ENCODE data around the gene OSBPL1A. TPM values are rescaled to one million over a fixed set of nuclear protein-coding genes. Genes with fewer than 3 reads are reported as not detected.

OSBPL1A gene
- total and polyA plus RNA-seq, 4 donors, result 12.6 to 38.8 (median 26.0) TPM

- Histone ChIP-seq H3K9me3 (ENCODE audit: control insufficient read depth in 4 of 4, insufficient read depth in 3 of 4, low read length in 3 of 4) (no peaks in the 10 kb centered on the region), H3K36me3 (ENCODE audit: control insufficient read depth in 4 of 4, insufficient read depth in 4 of 4, low read length in 4 of 4) (peaks cover 0 to 15% (median 9%) of the 10 kb centered on the region in 4 donors), H3K4me1 (ENCODE audit: control insufficient read depth in 5 of 5, insufficient read depth in 5 of 5, low read length in 5 of 5) (peaks cover 0 to 2% (median 0%) of the 10 kb centered on the region in 5 donors), H3K27ac (ENCODE audit: low read depth in 1 of 2, low read length in 1 of 2) (no peak overlapping the region), H3K9ac (ENCODE audit: insufficient read depth in 1 of 2, low read length in 2 of 2) (no peak overlapping the region), H3K4me3 (no peak overlapping the region), H3K27me3 (ENCODE audit: control insufficient read depth in 3 of 3, insufficient read depth in 3 of 3, low read length in 2 of 3) (no peaks in the 10 kb centered on the region)
- ATAC-seq (ENCODE audit: insufficient read depth, low FRiP score), result no peak
- no peak for TF ChIP-seq CTCF (IDR thresholded peaks at IDR 0.05; ENCODE audit: control extremely low read depth, extremely low read depth)
- 52 to 82% methylated on average over 2 of the region's 2 CpGs for WGBS, 2 donors
- DNase-seq, result no peak
These were observed 267.1 kb downstream of the OSBPL1A start for GRCh38 chr18:24130494-24130893.

- H3K36me3 ChIP-seq (ENCODE audit: control insufficient read depth in 4 of 4, insufficient read depth in 4 of 4, low read length in 4 of 4), result peaks cover 0 to 18% (median 9%) of the 10 kb centered on the region in 4 donors
- ATAC-seq (ENCODE audit: insufficient read depth, low FRiP score), result no peak
- no peaks in the 10 kb centered on the region for H3K9me3 ChIP-seq (ENCODE audit: control insufficient read depth in 4 of 4, insufficient read depth in 3 of 4, low read length in 3 of 4)
- no peaks in the 10 kb centered on the region for H3K27me3 ChIP-seq (ENCODE audit: control insufficient read depth in 3 of 3, insufficient read depth in 3 of 3, low read length in 2 of 3)
- TF ChIP-seq CTCF (IDR thresholded peaks at IDR 0.05; ENCODE audit: control extremely low read depth, extremely low read depth), result no peak
- WGBS, 2 donors, result 89 to 98% methylated on average over 4 of the region's 4 CpGs
- no peak overlapping the region for H3K4me3 ChIP-seq
- peaks cover 0 to 2% (median 0%) of the 10 kb centered on the region in 5 donors for H3K4me1 ChIP-seq (ENCODE audit: control insufficient read depth in 5 of 5, insufficient read depth in 5 of 5, low read length in 5 of 5)
- no peak for DNase-seq
- no peak overlapping the region for H3K27ac ChIP-seq (ENCODE audit: low read depth in 1 of 2, low read length in 1 of 2)
- no peak overlapping the region for H3K9ac ChIP-seq (ENCODE audit: insufficient read depth in 1 of 2, low read length in 2 of 2)
These were observed 268.9 kb downstream of the OSBPL1A start for GRCh38 chr18:24128700-24129099.

DNA sequence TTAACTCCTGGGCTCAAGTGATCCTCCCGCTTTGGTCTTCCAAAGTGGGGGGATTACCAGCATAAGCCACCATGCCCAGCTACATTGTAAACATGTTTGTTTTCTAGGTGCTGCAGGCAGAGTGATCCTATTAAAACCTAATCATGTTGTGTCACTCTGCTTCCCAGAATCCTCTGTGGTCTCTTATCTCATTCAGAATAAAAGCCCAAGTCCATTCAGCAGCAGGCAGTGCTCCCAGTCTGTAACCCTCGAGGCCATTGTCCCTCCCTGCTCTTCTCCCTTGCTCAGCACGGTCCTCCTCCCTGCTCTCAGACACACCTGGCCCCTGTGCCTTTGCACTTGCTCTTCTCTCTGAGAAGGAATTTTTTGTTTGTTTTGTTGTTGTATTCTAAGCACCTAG is 269.9 kb downstream of the OSBPL1A start:
- 82 to 87% methylated on average over 3 of the region's 3 CpGs for WGBS, 2 donors
- DNase-seq (no peak), ATAC-seq (ENCODE audit: insufficient read depth, low FRiP score) (no peak)
- no peaks in the 10 kb centered on the region for H3K27me3 ChIP-seq (ENCODE audit: control insufficient read depth in 3 of 3, insufficient read depth in 3 of 3, low read length in 2 of 3)
- no peaks in the 10 kb centered on the region for H3K9me3 ChIP-seq (ENCODE audit: control insufficient read depth in 4 of 4, insufficient read depth in 3 of 4, low read length in 3 of 4)
- peaks cover 0 to 2% (median 0%) of the 10 kb centered on the region in 5 donors for H3K4me1 ChIP-seq (ENCODE audit: control insufficient read depth in 5 of 5, insufficient read depth in 5 of 5, low read length in 5 of 5)
- H3K9ac ChIP-seq (ENCODE audit: insufficient read depth in 1 of 2, low read length in 2 of 2), result no peak overlapping the region
- no peak overlapping the region for H3K4me3 ChIP-seq
- no peak overlapping the region for H3K27ac ChIP-seq (ENCODE audit: low read depth in 1 of 2, low read length in 1 of 2)
- TF ChIP-seq CTCF (IDR thresholded peaks at IDR 0.05; ENCODE audit: control extremely low read depth, extremely low read depth), result no peak
- peaks cover 0 to 18% (median 9%) of the 10 kb centered on the region in 4 donors for H3K36me3 ChIP-seq (ENCODE audit: control insufficient read depth in 4 of 4, insufficient read depth in 4 of 4, low read length in 4 of 4)

Measured in lung (tissue), 12 donors.